UCSD-AML1 (cell line): ENCODE results near the gene CYFIP2.

Experiments used
- DNase-seq: peaks from one replicate; lab custom pipeline; 2025; ENCODE audit not compliant: unreplicated experiment; lab: John Stamatoyannopoulos, UW

The CYFIP2 gene

DNA sequence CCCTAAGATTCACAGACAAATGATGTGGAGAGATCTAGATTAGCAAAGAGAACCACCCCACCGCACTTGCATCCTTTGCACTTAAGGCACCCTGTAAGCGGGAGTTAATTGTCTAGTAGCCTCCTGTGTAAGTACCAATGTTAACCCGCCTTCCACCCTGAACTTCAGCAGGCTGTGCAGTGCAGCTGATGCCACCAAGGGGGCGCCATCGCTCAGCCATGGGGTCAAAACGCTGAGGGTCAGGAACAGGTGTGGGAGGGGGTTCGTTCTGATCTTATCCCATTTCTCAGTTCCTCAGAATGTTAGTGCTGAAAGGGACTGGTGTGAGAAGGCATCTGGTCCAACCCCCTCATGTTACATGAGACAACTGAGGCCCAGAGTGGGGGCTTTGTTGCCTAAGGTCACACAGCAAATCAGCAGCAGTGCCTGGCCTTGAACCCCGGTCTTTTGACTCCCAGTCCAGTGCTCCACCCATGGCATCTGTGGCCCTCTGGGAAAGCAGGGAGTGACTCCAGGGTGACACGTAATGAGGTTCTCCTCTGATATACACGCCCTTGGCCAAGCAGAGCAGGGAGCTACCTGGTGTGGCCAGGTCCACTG, 57.3 kb downstream of the CYFIP2 start:
- no peak for DNase-seq

DNA sequence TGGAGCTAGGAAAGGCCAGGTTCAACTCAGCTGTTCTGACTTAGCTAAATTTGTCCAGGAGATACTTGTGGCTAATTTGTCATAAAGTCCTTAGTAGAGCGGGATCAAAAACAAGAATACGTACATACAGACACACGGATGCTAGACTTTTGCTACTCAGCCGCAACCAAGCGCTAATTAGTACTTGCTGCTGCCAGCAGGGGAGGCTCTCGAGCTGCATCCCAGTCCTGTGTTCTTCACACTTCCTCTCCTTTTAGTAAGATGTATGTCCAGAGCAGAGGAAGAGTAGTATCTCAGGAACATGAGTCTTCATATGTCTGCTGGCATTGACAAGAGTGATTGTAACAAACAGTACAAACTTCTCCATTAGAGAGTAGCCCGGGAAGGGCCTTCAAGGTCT, 58.3 kb downstream of the CYFIP2 start:
- DNase-seq: no peak

- no peak for DNase-seq
Observed at GRCh38 chr5:157326440-157327005, 60.6 kb downstream of the CYFIP2 start.

GRCh38 chr5:157327771-157328170, 61.8 kb downstream of the CYFIP2 start:
- DNase-seq: no peak

DNA sequence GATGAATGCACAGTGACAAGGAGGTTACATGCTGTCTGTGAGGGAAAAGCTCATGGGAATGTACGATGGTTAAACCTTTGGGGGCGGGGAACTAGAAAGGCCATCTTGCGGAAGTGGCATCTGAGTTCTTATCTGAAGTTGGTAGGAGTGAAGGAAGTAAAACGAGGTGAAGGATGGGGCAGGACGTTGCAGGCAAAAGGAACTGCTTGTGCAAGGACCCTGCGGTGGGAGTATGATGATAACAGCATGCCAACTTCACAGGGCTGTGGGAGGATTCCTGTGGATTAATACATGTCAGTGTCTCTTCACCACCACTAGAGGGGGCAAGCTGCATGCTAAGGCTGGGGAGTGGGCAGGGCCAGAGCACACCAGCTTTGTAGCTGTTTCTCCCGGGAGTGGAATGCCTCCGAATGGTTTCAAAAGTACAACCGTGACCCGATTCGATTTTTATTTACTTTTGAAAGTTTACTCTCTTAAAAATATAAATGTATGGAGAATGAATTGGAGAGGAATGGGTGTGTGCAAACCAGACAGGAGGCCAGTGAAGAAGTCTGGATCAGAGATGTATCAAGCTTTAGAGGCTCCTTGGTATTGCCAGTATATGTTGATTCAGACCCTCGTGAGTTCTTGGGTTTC, 62.5 kb downstream of the CYFIP2 start:
- DNase-seq: peak; percentile 67

- DNase-seq: no peak
Observed at GRCh38 chr5:157331807-157332206, 65.9 kb downstream of the CYFIP2 start.

- DNase-seq: no peak
Observed at GRCh38 chr5:157335534-157336422, 69.9 kb downstream of the CYFIP2 start.

- DNase-seq: no peak
Observed at GRCh38 chr5:157336423-157336744, 70.5 kb downstream of the CYFIP2 start.

DNA sequence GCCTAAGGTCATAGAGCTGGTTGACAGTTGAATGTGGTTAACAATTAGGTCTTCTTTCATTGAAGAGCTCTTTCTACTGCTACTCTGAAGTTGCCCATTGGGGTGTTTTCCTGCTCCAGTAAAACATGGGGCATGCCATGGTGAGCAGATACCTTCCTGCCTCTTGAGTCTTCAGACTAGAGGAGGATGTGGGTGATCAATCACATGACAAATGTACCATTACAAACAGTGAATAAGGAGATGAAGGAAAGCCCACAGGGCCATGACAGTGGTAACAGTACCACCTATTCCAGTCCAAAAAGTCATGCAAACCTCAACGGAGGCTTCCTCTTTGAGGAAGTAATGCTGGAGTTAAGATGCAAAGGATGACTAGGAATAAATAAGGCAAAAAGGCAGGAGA, 73.5 kb downstream of the CYFIP2 start:
- no peak for DNase-seq

DNA sequence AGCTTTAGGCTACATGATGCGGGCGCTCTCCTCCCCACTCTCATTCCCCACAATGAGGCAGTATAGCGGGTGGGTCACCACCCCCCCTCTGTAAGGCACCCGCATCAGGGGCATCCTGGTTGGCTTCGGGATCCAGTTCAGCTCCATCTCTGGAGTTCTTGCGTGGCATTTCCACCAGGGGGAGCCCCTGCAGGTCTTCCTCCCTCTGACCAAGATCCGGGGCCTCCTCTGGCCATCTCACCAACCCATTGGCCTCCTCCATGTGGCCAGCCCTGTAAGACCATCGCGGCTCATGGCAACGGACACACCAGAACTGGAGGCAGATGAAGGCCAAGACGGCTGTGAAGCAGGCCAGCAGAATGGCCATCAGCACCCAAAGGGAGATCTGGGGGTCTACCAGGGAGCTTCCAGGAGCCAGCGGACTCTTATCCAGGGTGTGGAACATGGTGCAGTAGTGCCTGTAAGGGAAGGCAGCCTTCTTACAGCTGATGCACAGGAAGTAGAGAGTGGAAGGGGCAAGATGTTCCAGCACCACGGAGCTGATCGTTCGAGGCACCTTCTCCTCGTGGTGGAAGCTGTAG, 77.0 kb downstream of the CYFIP2 start:
- peak; percentile 34 for DNase-seq

GRCh38 chr5:157343842-157344790, 78.2 kb downstream of the CYFIP2 start:
- DNase-seq: no peak

DNA sequence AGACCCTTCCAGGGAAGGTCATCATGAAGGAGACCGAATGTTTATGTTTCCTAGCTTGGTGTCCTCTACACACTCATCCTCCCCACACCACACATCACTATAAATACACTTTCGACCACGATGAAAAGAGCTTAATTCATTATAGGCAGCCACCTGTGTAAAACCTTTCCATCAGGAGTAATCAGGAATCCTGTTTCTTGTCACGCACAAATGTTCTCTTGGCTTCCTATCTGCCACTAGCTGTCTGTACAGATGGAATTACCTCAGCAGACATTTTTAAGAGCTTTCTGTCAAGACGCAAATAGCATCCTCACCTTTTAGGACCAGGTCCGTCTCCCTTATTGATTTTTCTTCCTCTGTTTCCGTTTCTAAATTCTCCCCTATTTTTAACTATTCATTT, 79.1 kb downstream of the CYFIP2 start:
- no peak for DNase-seq

DNA sequence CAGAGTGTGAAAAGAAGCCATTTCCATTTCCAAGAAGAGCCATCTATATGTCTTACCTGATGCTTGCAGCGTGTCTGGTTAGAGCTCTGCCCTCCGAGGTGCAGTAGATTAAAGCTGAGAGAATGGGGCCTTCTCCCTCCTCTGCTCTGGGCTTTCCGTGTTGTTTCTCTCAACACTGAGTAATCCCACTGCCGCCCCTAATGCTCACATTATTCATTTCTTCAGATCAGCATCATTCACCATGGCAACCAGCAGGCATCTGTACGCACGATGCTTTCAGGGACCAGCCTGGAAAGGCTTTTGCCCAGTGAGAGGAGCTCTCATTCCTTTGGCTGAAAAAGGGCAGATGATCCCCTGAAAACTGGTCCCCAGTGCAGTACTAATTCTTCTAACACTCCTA, 79.6 kb downstream of the CYFIP2 start:
- DNase-seq: no peak

GRCh38 chr5:157347301-157348048, 81.6 kb downstream of the CYFIP2 start:
- no peak for DNase-seq

DNA sequence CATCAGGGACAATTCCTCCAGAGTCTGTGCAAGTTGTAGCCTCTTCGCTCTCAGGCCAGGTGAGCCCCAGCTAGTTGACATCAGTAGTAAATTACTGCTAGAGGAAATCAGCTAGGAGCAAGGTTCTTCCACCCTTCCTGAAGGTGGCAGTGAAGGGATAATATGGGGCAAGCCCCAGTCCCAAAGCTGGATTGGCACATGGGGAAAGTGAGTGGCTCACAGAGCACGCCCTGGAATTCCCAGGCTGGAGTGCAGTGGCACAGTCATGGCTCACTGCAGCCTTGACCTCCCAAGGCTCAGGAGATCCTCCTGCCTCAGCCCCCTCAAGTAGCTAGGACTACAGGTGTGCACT, 82.1 kb downstream of the CYFIP2 start:
- no peak for DNase-seq

DNA sequence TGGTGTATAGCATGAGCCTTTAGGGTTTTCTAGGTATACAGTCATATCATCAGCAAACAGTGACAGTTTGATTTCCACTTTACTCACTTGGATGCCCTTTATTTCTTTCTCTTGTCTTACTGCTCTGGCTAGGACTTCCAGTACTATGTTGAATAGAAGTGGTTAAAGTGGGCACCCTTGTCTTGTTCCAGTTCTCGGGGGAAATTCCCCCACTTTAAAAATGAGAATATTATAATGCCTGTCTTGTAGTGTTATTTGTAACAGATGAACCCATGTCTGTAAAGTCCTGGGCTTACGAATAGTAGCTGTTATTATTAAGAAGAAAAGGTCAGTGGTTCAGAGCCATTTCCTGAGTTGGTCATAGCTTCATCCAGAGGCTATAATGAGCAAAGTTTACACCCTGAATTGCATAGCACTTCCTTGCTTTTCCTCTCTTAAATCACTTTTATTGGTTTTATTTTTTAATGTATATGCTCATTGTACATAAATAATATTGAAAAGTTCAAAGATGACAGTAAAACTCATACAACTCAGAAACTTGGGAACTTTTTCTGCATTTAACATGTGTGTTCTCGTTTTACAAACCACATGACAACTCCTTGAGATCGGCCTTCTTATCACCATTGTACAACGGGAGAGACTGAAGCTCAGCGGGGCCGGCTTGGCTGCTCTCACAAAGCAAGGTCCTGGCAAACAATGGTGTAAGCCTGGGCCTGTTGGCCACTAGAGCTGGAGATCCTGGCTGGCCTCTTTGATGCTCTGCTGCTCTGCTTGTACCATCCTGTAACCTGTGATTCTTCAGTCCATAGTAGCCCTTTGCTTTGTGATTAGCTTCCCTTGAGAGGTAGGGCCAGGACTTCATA, 85.2 kb downstream of the CYFIP2 start:
- no peak for DNase-seq

GRCh38 chr5:157351802-157352092, 85.8 kb downstream of the CYFIP2 start:
- DNase-seq: no peak

DNA sequence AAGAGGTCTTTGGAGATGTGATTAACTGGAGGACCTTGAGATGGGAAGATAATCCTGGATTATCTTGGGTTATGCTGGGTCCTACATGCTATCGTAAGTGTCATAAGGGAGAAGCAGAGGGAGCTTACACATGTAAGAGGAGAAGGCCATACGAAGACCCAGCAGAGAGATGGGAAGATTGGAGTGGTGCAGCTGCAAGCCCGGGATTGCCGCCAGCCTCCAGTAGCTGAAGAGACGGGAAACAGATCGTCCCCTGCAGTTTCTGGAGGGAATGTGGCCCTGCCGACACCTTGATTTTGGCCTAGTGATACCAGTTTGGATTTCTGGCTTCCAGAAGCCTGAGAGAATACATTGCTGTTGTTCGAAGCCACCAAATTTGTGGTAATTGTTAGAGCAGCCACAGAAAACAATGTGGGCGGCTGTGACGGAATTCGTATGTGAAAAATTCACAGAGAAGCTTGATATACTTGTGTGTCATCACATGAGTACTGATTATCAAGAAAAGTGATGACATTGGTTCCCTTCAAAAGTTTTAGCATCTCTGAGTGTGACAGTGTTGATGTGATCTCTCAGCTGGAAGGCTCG, 86.9 kb downstream of the CYFIP2 start:
- no peak for DNase-seq

GRCh38 chr5:157354800-157355199, 88.9 kb downstream of the CYFIP2 start:
- DNase-seq: no peak
